ENCODE measurements around the gene RALBP1.

DNA sequence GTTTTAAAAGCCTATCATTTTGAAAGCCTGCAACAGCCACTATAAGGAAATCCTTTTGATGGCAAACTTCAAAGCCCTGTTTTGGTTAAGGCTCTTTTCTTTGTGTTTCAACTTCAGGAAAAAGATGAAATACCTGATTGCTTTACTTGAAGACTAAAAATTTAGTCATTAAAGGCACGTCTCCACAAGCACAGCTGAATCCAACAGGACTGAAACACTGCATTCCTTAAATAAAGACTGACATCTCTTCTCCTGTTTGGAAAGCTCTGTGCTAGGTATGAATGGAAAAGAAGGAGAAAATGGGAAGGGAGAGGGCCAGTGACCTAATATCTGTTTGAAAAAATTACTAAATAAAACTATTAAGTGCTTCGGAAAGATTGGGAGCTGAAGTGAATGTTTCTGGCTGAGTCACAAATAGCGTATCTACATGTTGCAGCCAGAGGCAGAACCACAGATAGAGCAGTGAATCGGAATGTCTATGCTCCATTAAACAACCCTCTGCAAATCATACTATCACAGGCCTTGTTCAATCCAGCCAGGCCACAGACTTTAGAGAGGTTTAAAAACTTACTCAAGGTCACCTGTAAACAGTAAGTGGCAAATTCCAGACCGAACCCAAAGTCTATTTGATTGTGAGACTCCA is 21.1 kb upstream of the RALBP1 start:
- TF ChIP-seq, protein P1, sequence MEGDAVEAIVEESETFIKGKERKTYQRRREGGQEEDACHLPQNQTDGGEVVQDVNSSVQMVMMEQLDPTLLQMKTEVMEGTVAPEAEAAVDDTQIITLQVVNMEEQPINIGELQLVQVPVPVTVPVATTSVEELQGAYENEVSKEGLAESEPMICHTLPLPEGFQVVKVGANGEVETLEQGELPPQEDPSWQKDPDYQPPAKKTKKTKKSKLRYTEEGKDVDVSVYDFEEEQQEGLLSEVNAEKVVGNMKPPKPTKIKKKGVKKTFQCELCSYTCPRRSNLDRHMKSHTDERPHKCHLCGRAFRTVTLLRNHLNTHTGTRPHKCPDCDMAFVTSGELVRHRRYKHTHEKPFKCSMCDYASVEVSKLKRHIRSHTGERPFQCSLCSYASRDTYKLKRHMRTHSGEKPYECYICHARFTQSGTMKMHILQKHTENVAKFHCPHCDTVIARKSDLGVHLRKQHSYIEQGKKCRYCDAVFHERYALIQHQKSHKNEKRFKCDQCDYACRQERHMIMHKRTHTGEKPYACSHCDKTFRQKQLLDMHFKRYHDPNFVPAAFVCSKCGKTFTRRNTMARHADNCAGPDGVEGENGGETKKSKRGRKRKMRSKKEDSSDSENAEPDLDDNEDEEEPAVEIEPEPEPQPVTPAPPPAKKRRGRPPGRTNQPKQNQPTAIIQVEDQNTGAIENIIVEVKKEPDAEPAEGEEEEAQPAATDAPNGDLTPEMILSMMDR (IDR thresholded peaks at IDR 0.05) = no peak
- no peak for TF ChIP-seq POLR2A (IDR thresholded peaks at IDR 0.05)

Data from testis (tissue), 2 donors.